ENCODE data around the gene CEP85L.

Gene CEP85L

DNA sequence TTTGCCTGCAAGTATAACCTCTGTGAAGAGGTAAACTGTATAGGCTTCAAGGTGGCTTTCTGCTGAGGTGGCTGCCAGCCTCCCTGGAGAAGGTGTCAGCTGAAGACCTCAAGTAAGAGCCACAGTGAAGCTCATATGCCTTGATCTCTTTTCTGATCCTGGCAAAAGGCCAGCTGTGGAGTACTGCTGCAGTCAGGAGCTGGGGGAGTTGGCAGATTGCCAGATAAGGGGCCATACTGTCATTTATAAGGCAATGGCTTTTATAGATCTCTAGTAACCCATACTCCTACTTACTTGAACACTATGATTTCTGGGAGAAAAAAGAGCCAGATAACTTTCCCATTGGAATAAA, 8.8 kb upstream of the CEP85L start:
- no peak for DNase-seq (ENCODE audit: low spot score)

DNA sequence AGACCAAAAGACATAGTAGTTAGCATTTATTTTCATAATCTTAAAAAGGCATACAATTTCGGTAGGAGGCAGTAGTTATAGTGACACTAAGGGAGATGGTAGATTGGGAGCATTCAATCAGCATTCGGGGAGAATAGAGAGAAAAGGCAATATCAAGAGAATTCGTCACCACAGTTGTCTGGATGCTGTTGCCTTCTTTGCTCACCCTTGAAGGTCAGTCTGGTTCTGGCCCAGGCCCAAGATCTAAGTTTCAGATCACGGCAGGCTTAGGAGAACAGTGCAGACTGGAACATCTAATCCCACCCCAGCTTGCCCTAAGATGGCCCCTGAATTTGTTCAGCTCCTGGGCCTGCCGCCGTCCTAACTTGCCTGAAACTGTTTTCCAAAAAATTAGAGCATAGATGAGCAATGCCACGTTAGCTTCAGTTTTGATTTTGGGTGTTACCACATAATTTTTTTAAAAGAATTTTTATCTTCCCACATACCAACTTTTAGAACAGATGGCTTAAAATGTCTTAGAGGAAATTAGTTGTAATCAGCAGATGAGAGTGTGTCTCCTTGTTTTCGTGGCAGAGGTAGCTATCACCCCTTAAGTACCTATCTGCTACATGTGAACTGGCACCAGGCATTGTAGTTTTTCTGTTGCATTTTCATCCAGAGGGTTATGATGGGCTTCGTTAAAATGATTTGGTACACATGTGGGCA, 8.3 kb upstream of the CEP85L start:
- no peak for DNase-seq (ENCODE audit: low spot score)

DNA sequence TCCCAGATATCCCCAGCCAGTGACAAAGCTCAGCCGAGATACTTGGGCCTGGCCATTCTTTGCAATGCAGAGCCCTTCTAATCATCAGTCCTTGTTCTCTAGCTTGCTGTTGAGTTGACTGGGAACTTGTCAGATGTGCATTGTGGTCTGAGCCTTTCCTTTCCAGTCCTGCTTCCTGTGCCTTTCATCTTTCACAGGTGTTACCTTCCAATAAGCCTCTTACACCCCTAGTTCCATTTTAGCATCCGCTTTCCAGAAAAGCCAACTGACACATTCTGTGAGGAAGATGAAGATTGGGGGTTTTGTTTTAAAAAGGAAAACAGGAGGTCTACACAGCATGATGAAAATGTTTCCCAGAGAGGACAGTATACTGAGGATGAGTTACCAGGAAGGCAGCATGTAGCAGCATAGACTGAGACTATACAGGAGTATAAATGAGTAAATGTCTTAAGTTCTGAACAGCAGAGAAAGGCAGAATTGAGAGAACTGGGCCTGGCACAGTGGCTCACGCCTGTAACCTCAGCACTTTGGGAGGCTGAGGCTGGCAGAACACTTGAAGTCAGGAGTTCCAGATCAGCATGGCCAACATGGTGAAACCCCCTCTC, 5.6 kb upstream of the CEP85L start:
- DNase-seq (ENCODE audit: low spot score): no peak

DNA sequence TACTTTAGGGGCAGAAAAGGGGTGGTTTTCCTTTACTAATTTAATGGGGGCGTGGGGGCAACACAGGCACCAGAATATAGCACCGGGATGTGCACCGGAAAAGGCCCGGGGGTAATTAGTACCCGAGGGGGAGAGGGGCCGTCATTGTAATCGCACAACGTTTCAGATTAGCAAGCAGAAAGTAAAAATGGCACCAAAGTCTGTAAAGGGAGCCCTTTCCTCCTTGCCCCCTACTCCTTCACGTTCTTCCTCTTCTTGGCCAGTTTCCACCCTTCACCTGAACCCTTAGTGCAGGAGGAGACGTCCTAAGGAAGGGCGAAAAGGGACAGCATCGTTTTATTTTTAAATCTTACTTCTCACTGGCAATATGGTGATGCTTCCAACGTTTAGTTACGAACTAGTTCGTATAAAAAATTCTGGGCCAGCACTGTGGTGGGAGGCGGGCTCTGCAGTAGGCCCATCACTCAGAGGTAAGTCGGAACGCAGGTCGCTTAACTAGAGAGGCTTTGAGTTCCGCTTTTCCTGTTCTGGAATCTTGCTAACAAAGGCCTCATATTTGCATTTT, 742 bp upstream of the CEP85L start:
- no peak for DNase-seq (ENCODE audit: low spot score)

DNA sequence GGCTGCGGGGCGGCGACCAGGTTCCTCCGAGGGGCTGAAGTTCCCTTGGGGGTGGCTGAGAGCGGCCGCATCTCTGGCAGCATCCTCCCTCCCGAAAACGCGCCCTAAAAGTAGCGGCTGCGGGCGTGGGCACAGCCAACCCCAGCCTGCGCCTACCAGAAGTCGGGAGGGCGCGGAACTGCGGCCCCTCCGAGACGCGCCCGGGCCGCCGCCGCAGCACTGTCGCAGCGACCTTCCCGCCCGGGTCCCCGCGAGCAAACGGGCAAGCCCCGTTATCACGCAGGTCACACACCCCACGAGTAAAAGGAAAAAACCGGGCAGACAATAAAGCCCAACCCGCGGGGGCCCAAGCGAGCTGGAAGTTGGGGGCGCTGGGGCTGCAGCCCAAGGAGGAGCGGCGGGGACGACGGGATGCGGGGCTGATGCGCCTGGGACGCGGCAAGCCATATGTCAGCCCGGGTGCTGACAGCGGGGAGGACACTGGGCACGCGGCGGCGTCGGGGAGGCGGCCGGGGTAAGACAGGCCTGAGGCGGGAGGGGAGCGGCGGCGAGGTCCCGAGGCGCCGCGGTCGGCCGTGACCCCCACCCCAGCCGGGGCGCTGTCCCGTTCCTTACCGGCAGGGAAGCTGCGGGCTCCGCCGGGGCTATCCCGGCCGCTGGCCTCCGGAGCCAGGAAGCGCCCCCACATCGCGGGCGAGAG, 659 bp downstream of the CEP85L start:
- peak; percentile 38 for DNase-seq (ENCODE audit: low spot score)

DNA sequence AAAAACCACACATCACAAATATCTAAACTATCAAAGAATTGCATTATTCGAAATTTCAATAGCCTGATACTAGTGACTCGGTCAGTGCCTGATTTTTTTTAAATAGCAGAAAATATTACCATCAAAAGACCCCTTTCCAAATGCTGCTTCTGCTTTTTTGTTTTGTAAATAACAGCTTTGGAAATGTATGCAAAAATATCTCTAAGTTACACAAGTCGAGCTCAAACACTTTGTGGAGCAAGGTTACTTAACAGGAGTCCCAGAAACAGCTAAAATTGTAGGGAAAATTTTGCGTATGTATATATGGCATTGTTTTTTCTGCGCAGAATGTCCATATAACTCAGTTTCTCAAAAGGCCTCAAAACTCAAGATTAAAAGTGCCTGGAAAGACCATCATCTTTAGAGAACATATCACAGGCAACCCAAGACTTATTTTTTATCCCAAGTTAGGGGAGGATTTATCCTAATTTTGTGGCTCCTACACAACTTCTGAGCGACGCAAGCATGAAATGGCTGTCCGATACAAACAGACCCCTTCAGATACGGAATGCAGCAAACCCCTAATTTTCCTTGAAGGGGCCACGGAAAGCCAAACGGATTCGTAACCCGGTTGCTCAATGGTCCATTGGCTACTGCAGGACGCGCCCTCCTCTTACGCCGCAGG, 1.3 kb downstream of the CEP85L start:
- no peak for DNase-seq (ENCODE audit: low spot score)

DNA sequence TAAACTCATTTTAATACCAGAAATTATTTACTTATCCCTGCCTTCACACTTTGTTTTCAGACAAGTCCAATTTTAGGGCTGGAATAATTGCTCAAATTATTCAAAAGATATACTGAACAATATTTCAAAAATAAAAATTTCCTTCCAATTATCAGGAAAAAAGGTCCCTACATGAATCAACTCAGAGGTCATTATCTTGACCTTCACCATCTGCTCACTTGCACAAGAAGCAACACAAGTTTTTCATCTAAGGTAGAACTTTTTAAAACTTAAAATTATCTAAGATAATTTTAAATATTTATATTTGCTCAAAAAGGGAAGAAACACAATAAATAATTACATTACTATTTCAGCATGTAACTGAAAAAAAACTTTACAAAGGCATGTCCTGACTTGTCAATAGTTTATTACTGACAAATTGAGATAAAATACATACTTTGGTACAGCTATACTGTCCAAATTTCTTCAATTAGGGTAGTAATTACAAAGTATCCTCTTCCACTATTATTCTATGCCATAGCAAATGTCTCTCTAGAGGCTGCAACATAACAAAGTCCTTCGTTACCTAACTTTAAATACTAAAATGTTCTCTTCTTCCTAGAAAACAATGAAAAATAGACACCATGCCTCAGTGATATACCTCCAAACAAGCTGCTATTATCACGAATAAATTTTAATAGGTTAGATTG, 2.4 kb downstream of the CEP85L start:
- DNase-seq (ENCODE audit: low spot score): no peak

DNA sequence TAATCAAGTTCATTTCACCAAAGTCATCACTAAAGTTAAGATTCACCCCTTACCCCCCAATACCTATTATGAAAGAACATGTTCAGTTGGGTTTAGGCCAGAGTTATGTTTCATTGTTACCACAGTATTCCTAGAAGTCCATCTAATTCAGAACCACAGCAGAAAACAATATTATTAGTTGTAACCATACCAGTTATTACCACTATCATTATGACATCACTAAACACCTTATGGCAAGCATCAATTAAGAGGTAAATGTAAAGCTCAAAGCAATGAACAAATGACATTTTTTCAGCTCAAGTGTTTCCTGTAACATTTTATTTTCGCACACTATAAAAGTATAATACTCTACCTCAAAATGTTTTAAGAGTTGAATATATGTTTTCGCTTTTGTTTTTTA, 4.4 kb downstream of the CEP85L start:
- DNase-seq (ENCODE audit: low spot score): no peak

DNA sequence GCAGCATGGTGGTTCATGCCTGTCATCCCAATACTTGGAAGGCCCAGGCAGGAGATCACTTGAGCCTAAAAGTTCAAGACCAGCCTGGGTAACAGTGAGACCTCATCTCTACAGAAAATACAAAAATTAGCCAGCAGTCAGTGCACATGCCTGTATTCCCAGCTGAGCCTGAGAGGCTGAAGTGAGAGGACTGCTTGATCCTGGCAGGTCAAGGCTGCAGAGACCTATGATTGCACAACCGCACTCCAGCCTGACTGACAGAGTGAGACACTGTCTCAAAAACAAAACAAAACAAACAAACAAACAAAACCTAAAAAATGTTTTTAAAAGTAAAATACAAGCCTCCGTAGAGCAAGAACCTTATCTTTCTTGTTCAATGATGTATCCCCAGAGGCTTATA, 6.0 kb downstream of the CEP85L start:
- no peak for DNase-seq (ENCODE audit: low spot score)

DNA sequence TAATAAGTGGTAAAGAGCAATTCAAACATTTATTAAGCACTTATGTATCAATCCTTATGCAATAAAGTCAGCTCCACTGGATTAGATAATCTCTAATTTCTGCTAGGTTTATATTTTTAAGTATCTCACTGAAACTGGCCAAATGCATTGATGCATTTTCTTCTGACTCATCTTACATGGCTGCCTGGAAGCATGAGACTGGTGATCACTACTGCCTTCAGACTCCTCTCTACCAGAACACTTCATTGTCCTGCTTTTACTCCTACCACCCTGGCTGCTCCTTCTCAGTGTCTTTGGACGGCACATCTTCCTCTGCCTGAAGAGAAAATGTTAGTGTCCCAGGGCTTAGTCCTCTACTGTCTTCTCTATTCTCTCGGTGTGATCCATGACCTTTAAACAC, 7.4 kb downstream of the CEP85L start:
- DNase-seq (ENCODE audit: low spot score): no peak

DNA sequence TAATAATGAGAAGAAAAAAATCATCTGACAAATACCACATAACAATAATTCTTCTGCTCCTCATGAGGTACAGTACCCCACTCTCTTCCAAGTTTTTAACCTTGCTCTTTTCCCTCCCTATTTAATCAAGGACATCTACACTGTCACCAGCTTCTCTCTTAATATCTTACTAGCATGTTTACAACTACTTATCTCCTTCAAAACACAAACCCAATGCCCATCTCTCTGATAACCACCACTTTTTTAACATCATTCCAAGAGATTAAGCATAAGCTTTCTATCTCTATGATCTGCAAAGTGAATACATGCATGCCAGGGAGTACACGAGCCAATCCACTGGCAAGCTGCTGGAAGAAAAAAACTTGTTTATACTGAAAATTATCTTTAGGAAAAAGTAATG, 10.3 kb downstream of the CEP85L start:
- no peak for DNase-seq (ENCODE audit: low spot score)

DNA sequence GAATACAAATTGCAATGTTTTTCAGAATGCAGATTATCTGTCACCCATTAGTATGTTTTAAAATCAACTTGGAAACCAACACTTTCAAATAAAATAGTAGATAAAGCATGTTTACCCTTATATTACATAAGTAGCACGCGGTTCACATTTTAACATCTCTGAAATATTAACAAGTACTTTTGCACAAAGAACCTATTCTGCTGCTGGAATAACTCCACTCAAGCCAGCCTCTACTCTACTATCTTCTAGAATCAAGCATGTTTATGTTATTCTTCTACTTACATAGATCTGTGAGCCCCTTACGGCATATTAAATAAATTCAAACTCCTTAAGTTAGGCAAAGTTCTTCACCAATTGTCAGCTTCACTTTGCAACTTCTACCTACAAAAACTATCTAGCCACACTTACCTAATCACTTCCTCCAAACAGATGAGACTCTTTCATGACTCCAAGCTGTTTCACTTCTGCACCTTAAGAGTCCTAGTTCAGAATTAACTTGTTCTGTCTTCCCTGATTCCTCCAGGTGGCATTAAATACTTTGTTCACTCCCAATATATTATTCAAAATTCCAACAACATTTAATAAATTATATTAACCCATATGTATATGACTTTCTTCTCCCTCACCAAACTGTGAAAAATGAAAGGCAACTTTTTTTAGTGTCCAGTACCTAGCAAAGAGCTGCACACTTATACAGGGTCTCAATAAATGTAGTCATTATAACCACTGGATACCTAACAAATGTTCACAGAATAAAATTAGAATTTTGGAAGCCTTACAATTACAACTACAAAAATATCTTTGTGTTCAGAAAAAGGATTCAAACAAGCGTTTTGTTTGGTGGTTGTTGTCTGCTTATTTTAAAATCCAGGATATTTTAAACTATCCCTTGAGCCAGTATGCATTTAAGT, 12.1 kb downstream of the CEP85L start:
- DNase-seq (ENCODE audit: low spot score): peak; percentile 50

DNA sequence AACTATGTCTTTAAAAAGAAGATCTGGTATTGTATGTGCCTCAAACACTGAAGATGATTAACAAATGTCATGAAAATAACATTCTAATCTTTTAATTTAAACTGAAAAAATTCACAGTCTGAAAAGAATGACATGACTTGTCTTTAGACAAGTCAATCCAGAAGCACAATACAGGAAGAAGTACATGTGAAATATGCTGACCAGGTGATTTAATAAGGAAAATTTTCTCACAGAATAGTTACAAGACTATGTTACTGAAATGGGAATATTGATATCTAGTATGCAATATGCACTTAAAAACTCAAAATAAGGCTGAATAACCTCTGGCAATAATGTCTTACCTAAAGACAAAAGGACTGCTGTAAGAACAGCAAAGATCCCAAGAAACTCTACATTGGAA, 13.1 kb downstream of the CEP85L start:
- no peak for DNase-seq (ENCODE audit: low spot score)

DNA sequence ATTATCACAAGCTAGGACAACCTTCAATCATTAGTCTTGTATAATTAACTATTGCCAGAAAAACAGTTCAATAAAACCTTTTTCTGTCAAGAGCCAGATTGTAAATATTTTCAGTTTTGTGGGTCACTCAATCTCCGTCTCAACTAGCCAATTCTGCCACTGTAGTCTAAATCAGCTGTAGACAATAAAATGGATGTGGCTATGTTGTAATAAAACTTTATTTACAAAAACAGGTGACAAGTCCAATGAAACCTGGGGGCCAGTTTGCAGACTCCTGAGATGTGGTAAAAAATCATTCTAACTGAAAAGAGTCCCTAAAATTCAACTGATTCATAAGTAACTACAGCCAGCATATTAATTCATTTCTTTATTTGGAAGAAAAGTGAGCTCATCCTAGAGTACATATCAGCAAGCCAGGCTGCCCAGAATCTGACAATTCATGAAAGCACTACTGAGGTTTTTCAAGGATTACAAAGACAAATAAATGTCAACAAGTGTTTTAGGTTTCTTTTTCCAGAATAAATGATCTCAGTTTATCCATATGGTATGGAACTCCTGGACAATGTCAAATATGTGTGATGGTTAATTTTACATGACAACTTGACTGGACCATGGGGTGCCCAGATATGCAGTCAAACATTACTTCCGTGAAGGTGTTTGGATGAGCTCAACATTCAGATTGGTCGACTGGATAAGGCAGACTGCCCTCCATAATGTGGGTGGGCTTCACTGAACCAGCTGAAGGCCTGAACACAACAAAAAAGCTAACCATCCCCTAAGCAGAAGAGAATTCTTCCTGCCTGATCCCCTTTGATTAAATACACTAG, 15.3 kb downstream of the CEP85L start:
- no peak for DNase-seq (ENCODE audit: low spot score)

DNA sequence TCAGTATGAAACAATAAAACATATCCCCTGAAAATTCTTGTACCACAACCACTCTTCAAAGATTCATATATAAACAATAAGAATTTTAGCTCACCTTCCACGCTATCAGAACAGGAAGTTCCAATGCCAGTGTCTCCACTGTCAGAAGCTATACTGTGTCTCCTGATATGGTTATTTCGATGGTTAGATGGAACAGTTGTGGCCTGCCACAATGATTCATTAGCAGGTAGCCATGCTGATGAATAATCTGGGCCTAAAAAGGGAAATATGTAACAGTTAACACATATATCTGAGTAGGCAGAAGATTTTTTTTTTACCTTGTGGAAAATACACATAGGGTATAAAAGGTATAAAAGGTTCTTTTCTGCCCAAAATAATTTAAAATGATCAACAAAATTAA, 19.0 kb downstream of the CEP85L start:
- no peak for DNase-seq (ENCODE audit: low spot score)

DNA sequence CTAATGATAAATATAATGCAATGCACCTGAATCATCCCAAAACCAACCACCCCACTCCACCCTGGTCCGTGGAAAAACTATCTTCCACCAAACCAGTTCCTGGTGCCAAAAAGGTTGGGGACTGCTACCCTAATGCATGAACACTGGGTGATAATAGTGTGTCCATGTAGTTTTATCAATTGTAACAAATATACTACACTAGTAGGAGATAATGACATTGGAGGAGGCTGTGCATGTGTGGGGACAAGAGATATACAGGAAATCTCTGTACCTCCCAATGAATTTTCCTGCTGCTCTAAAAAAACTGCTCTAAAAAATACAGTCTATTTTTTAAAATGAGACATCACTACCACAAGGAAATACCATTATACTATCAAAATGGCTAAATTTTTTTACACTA, 20.5 kb downstream of the CEP85L start:
- no peak for DNase-seq (ENCODE audit: low spot score)

DNA sequence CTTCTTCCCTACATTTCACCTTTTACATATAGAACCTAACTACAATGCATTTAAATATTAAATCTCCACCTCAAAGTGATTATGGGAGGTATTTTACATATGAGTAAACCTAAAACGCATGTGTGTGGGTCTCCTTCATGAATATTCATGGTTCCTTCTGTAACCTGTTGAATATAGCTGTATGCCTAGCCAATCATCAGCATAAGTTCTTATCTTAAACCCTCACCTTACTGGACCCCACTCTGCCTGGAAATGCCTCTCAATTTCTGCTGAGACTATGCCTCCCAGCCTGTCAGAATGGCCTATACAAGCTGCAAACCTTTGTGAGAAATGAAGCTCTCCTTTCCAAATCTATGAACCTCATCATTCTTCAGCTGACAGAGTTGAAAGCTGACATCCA, 21.3 kb downstream of the CEP85L start:
- DNase-seq (ENCODE audit: low spot score): no peak

DNA sequence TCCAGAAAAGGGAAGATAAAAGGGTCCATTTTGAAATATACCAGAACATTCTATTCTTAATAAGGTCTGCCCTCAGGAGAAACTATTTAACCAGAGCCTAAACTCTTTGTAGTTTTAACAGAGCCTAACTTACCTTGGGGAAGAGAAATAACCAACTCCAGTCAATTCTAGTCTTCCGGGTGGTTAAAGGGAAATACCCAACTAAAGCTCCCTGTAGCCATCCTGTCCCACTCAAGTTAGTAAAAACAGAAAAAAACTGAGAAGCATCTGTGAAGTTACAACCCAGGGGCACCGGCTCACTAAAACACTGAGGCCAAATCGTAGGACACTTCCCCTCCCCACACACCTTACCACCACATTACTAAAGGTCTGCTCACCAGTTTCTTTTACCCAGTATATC, 23.7 kb downstream of the CEP85L start:
- DNase-seq (ENCODE audit: low spot score): no peak

DNA sequence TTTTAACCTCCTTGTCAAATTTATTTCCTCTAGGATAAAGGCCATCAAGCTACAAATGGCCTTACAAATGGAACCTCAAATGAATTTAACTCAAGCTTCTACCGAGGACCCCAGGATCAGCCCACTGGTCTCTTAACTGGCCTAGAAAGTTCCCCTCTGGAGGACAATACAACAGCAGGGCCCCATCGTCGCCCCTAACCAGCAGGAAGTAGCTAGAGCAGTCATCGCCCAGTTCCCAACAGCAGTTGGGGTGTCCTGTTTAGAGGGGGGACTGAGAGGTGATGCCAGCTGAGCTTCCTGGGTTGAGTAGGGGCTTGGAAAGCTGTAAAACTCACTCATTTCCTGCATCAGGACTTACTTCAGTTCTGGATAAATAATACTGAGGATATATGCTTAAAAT, 25.6 kb downstream of the CEP85L start:
- no peak for DNase-seq (ENCODE audit: low spot score)

DNA sequence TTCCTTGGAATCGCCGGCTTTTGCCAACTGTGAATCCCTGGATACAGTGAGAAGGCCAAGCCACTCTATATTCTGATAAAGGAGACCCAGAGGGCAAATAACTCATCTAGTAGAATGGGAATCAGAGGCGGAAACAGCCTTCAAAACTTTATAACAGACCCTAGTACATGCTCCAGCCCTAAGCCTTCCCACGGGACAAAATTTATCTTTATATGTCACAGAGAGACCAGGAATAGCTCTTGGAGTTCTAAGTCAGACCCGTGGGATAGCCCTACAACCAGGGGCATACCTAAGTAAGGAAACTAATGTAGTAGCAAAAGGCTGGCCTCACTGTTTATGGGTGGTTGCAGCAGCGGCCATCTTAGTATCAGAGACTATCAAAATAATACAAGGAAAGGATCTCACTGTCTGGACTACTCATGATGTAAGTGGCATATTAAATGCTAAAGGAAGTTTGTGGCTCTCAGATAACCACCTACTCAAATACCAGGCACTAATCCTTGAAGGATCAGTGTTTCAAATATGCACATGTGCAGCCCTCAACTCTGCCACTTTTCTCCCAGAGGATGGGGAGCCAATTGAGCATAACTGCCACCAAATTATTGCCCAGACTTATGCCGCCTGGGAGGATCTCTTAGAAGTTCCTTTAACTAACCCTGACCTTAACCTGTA, 29.5 kb downstream of the CEP85L start:
- DNase-seq (ENCODE audit: low spot score): no peak

All from globus pallidus (tissue), 1 donor.